ENCODE data around the gene DUSP7.

The DUSP7 gene

DNA sequence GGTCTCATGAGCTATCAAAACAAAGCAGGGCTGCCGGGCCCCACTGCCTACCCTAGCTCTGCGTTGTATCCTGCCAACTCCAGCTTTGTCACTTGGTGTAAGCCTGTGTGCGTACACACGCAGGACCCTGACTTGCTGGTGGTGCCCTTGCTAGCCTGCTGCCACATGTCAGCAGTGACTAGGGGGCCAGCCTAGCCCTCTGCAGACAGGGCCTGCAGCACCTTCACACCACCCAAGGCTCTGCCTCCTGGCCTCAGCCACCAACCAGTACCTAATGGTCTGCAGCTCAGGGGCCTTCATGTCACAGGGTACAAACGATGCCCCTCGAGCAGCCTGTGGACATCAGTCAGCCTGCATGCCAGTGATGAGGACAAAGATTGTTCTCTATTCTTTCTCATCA is 30.1 kb upstream of the DUSP7 start:
- DNase-seq = no peak

DNA sequence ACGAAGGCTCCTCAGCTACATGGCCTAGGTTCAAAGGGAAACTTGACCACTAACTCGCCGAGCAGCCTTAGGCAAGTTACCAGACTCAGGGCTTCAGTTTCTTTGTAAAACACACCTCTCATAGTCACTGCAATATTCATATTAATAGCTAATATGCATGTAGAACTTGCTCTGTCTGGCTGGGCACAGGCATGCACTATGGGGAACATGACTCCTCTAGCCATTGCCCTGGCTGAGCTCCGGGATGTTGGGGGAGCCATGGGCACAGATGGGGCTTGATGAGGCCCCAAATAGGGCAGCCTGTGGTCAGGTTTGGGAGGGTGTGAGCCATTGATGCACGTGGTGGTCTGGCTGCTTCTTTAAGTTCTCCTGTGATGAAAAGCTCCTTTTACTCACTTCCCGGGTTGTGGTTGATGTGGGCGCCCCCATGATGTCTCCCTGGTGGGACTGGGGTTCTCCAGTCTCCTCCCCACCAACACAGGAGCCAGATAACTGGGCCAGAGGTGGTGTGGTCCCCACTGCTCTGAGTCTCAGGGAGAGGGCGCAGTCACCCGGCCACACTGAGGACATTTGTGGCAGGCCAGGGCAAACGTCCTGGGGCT is 29.4 kb upstream of the DUSP7 start:
- no peak for DNase-seq

DNA sequence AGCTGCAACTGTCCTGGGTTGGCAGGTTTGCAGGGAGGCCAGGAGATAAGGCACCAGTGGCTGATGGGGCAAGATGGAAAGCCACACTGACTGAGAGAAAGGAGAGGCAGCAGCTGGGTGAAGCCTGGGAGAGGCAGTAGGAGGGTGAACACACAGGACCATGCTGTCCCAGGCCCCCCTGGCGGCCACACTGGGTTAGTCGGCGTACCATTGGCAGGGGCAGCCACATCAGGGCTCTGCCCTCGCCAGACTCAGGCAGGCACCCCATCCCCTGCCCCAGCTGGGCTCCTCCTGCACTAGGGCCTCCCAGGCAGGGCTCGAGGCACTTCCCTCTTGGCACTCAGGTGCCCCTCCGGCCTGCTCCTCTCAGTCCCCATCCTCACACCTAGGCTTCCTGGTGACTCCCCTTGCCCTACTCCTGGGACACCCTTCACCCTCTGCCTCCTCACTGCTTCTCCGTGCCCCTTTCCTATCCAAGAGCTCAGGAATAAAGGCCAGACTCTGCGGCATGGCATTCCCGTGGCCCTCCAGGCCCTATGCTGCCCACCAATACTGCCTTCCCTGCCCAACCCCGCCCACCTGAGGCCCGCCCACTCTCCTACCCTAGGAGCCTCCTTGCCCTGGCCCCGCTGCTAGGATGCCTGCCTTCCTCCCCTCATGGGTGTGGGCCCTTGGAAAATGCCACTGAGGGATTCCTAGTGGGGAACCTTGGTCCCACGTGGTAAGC is 28.7 kb upstream of the DUSP7 start:
- no peak for DNase-seq

DNA sequence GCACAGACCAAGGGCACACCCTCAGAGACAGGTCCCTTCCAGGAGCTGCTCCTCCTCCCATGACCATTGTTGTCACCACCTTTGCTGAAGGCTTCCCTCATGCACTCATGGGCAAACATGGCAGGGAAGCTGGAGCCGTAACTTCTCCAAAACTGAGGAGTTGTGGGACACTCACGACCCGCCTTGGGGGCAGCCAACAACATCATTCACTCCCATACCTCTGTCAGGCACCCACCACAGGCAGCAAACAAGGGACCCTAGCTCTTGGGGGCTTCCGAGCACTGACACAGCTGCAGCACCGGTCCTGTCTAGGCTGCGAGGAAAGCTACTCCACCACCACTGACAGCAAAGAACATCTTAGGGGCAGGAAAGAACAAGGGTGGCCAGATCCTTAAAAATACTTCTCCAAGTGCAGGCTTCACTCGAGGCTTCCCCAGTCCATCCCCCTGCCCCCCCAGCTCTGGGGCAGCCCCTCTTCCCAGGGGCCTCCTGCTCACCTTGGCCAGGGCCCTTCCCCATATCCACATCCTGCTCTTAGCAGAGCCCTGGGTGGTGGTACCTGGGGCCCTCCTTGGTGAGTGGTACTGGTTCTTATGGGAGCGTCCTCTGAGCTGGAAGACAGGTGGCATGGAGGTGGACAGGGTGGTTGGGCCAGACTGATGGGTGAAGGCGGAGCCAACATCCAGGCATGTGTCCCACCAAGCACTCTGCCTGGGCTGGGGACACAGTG is 28.0 kb upstream of the DUSP7 start:
- DNase-seq = no peak

- DNase-seq = no peak
These were observed 27.3 kb upstream of the DUSP7 start for GRCh38 chr3:52083556-52084087.

DNA sequence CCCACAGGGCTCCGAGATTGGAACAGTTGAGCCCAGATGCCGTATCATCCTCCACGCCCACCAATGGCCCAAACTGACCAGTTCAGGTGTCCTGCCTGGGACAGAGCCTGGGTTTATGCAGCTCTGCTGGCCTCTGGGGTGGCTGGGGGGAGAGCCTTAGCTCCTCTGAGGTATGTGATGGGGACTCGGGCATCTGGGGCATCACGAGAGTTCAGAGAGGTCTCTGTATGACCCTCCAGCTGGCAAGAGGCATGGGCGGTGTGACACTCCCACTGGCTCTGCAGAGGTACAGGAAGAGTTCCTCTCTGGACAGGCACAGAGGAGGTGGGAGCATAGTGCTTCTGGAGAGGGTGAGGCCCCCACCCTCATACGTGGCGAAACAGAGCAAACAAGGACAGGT is 26.6 kb upstream of the DUSP7 start:
- DNase-seq = no peak

DNA sequence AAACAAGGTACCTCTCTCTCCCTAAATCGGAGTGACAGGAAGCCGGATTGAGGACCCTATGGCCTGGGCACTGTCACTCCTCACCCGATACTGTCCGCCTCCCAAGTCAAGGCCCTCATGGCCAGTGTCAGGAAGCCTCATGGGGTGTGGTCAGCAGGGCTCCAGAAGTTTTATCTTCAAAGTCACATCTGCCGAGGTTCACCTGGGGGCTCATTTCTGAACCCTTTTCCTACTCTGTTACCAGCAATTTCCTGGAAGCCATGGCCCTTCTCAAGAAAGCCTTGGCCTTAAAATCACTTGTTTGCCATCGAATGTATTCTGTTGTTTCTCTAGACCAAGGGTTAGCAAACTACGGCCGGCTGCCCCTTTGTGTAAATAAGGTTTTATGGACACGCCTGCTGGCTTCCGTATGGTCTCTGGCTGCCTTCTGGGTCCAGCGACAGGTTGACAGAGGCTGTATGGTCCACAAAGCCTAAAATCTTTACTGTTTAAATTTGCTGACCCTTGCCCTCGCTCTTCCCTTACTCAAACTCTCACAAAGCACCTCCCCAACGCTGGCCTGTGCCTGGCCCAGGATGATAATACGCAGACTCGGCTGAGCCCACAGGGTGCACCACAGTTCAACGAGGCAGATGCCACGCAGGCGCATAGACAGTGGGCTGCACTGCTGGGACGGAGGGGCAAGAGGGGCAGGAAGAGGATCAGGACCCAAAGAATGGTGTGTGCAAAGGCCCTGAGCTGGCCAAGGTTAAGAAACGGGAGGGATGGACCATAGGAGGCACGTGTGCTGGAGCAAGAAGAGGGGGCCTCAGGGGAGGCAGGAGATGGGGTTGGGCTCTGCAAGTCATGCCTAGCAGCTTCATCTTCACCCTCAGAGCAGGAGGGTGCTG is 24.7 kb upstream of the DUSP7 start:
- DNase-seq = no peak

DNA sequence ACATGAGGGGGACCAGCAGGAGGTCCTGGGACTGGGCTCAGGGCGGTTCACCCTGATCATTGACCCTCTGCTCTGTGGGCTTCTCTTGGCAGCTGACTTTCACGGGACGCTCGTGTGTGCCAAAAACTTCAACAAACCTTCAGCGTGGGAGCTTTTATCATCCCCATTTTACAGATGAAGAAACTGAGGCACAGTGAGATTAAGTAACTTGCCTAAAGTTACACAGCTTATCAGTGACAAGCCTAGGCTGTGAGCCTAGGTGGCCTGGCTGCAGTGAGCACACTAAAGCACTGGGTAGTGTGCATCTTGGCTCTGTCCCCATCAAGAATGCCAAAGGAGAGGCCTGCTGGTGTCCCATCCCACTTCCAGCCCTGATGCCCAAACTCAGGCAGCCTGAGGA is 23.6 kb upstream of the DUSP7 start:
- DNase-seq = no peak

GRCh38 chr3:52078781-52079560 is 22.6 kb upstream of the DUSP7 start:
- no peak for DNase-seq

GRCh38 chr3:52077925-52078324 is 21.6 kb upstream of the DUSP7 start:
- DNase-seq = no peak

GRCh38 chr3:52076896-52077780 is 20.8 kb upstream of the DUSP7 start:
- DNase-seq = no peak

DNA sequence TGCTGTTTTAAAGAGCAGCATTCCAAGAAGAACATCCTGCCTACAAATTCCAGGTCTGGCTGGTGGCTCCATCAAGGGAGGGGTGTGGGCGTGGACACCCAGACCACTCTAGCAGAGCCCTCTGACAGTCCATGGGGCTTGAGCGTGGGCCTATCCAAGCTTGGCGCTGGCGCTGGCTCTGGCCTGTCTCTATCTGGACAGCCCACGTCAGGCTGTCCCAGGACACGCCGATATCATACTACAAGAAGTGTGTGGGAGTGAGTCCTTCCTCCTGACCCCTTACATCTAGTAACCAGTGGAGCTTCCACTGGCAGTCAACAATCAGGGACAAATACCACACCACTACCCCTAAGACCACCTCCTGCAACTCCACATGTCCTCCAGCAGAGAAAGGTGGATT is 17.1 kb upstream of the DUSP7 start:
- no peak for DNase-seq

DNA sequence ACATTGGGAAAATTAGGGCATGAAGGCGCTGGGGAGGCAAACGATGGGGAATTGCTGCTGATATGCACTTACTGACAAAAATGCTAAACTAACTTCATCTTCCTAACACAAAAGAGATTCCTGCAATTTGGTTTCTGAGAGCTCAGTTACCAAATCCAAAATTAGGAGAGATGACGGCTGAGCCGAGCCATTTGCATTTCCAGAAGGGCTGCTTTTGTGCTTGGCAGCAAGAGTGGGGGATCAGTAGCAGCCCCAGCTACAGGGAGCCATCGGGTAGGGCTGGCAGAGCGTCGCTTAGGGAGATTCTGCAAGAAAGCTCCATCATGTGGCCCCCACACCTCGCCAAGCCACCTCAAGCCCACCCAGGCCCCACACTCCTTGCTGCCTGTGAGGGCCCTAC is 16.1 kb upstream of the DUSP7 start:
- no peak for DNase-seq

DNA sequence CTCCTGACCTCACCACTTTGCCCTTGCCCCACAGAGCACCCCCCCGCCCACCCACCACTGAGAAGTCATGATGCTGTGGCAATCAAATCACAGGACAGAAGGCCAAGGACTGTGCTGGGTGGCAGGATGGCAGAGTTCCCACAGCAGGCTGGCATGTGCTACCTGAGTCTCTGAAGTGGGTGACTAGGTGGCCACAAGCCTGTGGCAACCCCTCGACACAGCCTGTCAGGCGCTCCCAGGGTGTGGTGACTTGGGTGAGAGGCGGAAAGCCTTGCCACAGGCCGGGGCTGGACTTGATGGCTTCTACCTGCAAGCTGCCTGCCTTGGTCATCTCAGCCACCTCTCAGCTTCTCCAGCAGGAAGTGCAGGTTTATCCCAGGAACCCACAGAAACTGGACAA is 15.6 kb upstream of the DUSP7 start:
- no peak for DNase-seq

- DNase-seq = no peak
These were observed 14.6 kb upstream of the DUSP7 start for GRCh38 chr3:52070724-52071621.

GRCh38 chr3:52069855-52070254 is 13.5 kb upstream of the DUSP7 start:
- no peak for DNase-seq

- DNase-seq = no peak
These were observed 12.8 kb upstream of the DUSP7 start for GRCh38 chr3:52069135-52069534.

GRCh38 chr3:52068730-52069129 is 12.4 kb upstream of the DUSP7 start:
- no peak for DNase-seq

DNA sequence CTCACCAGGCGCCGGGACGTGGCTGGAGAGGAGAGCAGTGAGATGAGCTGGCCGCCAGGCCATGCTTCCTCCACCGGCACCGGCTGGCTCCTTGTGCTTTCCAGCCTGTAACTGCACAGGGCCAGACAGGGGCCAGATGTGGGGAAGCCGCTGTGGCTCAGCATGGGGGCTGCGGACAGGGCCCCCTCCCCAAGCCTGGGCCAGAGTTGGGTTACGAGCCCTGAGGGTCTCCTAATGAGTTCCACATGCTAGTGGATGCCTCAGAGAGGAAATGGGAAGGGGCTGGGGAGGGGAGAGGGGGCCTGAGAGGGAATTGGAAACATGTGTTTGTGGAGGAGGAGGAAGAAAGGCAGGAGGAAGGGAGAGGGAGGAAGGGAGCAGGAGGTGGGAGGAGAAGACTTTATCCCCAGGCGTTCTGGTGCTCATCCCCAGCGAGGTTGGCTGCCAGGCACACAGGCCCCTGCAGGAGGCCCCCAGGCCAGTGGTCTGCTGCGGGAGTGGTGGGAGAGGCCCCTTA is 11.7 kb upstream of the DUSP7 start:
- DNase-seq = no peak

GRCh38 chr3:52067526-52067925 is 11.2 kb upstream of the DUSP7 start:
- DNase-seq = no peak
